HG02938 (cell line): Measurements from ENCODE around the gene AGAP6.
"Not testable (repeated sequence)": the region's sequence is repeated elsewhere in the genome, so short reads cannot be mapped to it uniquely, and the experiment has no call there.

Experiments used
- ATAC-seq: cut with Tn5 transposase; IDR thresholded peaks from one replicate; pipeline ENCODE4 v1.9.1; 2021; ENCODE audit warnings: mild to moderate bottlenecking, moderate library complexity; ENCODE audit not compliant: unreplicated experiment

Gene AGAP6

GRCh38 chr10:49988376-49988775 lies at the start of gene AGAP6:
AGAP6 (plus strand) TSS chr10:49988406; CDS start chr10:49988716, 310 bp downstream.
- not testable (repeated sequence) for ATAC-seq

DNA sequence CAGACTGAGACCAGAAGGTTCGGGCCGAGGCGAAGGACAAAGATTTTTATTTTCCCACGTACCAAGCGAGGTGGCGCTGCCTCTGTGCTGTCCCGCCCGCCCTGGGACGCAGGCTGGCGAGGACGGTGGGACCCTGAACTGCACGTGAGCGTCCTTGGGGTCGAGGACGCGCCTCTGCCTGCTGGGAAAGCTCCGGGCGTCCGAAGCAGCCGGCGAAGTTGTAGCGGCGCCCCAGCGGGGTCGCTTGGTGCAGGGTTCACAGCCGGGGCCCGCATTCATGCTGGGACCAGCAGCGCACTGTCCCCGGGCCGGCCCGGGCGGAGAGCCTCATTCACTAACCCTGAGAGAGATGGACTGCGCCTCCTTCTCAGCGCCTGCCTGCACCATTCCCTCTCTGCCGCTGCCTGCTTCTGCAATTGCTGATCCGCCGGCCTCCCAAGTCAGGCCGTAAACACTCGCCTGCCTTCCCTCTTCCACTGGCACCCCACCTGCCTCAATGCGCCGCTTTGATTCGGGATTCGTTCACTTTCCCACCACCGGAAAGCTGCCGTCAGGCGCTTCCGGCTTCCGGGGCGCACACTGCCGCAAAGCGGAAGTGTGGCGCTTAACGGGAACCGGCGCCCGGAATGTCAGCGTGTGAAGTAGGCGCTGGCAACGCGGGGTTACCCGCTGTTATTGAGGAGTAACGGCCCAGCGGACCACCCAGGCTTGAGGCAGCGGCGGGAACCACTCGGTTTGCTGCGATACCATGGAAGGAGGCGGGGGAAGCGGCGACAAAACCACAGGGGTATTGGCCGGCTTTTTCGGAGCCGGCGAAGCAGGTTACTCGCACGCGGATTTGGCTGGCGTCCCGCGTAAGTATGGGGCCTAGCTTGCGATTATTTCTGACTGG lies 46.5 kb upstream of the AGAP6 start, which contains the start of the genes PARG and TIMM23B:
Gene PARG (minus strand): TSS at position 581 of the 892 bp plus-strand sequence. CDS start 302 bp downstream, at position 279.
Gene TIMM23B (plus strand): TSS at position 607 of the 892 bp plus-strand sequence. CDS start 142 bp downstream, at position 749.
- peak; percentile 59 for ATAC-seq

DNA sequence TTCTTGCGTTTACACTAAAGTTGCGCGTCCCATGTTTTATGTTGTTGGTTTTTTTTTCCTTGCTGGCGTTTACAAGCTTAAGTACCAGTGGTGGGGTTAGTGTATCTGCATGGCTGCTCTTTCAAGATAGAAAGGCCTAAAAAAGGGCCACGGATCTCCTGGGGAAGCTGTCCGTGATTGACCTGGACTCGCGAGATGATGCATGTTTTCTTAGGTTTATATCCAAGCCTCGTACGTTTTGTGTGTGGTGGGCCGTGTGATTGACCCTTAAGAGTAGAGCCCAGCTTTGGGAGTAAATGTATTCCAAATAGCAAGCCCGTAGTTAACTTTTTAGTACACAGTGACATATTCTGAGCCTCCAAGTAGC lies 45.9 kb upstream of the AGAP6 start:
- peak; percentile 27 for ATAC-seq

DNA sequence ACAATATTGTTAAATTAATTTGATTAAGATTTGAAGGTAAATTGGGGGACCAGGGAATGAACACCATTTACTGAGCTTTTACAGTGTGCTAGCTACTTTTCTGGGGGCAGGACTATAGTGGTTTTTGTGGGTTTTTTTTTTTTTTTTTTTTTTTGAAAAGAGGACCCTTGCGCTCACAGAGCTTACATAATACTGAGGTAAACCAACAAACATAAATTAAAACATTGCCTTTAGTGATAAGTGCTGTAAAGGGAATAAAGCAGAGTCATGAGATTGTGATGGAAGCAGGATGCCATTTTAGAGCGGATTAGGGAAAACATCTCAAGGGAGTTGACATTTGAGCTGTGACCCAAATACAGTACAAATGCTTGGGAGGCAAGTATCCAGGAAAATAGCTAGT lies 44.6 kb upstream of the AGAP6 start:
- not testable (repeated sequence) for ATAC-seq

DNA sequence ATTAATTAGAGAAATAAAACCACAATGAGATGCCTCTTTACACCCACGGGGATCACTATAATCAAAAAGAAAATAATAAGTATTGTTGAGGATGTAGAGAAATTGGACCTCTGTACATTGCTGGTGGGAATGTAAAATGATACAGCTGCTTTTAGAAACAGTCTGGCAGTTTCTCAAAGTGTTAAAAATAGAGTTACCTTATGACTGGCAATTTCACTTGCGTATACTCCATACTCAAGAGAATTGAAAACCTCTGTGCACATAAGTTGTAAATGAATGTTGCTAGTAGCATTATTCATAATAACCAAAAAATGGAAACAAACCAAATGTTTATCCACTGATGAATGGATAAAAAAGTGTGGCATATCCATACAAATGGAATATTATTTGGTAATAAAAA lies 40.1 kb upstream of the AGAP6 start:
- ATAC-seq: peak; percentile 75

- not testable (repeated sequence) for ATAC-seq
Measured at GRCh38 chr10:49948737-49949136, 39.5 kb upstream of the AGAP6 start.

DNA sequence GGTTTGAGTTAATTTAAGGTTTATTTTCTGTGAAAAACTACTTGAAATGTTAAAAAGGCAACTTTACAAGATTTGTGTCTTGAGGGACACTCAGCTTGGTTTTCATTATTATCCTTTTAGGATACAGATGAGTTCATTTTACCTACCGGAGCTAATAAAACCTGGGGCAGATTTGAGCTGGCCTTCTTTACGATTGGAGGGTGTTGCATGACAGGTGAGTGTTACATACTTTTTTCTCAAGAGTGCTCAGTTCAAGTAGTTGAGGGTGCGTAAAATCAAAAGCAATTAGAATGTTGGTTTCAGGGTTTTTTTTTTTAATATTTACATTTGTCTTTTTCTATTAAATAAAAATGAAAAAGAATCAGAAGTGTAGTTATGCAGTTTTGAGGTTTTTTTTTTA lies 36.2 kb upstream of the AGAP6 start:
- not testable (repeated sequence) for ATAC-seq

DNA sequence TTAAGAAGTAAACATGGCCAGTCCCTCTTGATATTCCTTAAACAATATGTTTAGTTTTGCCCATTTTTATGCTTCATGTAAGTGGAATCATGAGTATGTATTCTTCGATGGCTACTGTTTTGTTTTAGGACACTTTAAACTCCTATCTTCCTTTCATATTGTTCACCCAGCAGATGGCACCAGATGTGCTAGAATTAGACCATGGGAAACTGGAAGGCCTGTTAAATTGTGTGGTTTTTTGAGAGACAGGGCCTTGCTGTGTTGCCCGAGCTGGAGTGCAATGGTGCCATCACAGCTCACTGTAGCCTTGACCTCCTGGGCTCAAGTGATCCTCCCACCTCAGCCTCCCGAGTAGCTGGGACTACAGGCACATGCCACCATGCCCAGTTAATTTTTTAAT lies 35.1 kb upstream of the AGAP6 start:
- not testable (repeated sequence) for ATAC-seq

- ATAC-seq: not testable (repeated sequence)
Measured at GRCh38 chr10:49970331-49970857, 17.8 kb upstream of the AGAP6 start.

GRCh38 chr10:49971466-49971865 lies 16.7 kb upstream of the AGAP6 start:
- ATAC-seq: not testable (repeated sequence)

GRCh38 chr10:49972094-49972493 lies 16.1 kb upstream of the AGAP6 start:
- ATAC-seq: not testable (repeated sequence)

DNA sequence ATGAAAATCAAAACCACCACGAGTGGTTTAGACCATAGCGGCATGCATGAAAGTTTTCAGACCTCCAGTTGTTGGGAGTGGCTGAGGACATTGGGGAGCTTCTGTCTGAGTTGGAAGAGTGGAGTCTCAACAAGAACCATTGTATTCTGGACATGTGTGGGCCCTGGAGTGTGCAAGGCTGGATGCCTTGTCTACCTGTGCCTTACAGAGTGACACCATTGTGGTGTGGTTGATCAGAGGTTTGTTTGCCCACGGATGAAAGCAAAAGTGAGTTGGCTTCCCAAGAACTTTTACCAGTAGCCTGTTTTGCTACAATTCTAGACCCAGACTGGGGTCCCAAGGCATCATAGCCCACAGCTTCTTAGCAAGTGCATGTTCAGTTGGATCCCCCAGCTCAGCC lies 10.4 kb upstream of the AGAP6 start:
- not testable (repeated sequence) for ATAC-seq

- not testable (repeated sequence) for ATAC-seq
Measured at GRCh38 chr10:49987207-49987606, 999 bp upstream of the AGAP6 start.

GRCh38 chr10:49995321-49995720 lies 7.1 kb downstream of the AGAP6 start:
- ATAC-seq: not testable (repeated sequence)

DNA sequence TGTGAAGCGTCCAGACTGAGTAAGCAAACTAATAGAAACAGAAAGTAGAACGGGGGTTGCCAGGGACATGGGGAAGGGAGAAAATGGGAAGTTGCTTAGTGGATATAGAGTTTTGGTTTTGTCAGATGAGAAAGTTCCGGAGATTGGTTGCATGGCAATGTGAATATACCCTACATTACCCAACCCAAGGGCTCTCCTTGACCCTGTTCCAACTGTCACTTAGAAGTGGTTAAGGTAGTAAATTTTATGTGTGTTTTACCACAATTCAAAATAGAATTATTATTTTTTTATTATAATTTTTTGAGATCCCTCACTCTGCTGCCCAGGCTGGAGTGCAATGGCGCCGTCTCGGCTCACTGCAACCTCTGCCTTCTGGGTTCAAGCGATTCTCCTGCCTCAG lies 25.8 kb downstream of the AGAP6 start:
- not testable (repeated sequence) for ATAC-seq

GRCh38 chr10:50015596-50016220 lies 27.5 kb downstream of the AGAP6 start:
- ATAC-seq: not testable (repeated sequence)

DNA sequence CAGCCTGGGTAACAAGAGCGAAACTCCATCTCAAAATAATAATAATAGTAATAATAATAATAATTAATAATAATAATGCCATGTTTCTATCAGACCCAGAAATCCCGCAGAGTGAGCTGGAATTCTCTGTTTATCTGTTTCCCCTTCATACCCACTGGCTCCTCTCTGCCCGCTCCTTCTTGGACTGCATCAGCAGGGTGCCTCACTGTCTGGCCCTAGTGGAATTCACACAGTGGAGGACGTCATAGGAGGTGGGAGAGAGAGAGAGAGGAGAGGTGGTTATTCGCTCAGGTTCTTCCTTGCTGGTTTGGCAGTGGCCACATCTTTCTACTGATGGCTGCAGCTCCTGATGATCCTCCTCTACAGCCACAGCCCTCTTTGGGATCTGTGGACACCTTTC lies 28.7 kb downstream of the AGAP6 start:
- not testable (repeated sequence) for ATAC-seq

GRCh38 chr10:50017646-50018045 lies 29.4 kb downstream of the AGAP6 start:
- not testable (repeated sequence) for ATAC-seq

DNA sequence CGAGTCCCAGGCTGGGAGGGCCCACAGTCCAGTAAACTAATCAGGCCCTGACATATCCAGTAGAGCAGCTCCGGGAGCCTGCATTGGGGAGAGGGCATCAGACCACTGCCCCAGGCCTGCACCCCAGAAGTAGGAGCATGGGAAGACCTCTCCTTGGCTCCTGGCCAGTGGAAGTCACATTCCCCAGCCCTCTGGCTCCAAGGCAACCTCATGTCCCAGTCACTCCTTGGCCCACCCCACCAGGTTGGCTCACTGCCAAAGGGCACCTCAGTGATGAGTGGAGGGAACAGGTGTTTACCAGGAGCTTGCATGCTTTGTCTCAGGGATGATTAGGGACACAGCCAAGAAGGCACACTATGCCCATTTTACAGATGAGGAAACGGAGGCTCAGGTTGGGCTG lies 31.1 kb downstream of the AGAP6 start:
- ATAC-seq: not testable (repeated sequence)

DNA sequence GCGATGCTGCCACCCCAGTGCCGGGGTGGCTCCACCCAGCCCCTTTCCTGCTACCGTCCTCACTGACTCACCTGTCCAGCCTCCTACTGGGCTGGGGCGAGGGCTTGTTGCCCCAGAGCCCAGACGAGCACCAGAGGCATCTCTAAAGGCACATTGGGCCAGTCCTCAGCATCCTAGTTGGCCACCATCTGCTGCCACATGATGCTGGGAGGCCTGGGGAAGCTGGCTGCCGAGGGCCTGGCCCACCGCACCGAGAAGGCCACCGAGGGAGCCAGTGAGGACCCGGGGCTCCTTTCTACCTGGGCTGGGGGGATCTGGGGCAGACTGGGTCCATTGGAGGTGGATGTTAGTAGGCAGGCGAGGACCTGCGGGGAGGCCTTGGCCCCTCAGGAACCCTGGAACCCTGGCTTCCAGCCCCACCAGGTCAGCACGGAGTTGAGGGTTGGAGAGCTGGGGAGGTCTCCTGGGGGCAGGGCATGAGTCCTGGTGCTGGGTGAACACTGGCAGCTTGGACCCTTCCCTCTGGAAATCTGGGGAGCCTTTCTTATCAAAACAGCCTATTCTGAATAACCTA lies 32.3 kb downstream of the AGAP6 start:
- ATAC-seq: not testable (repeated sequence)

DNA sequence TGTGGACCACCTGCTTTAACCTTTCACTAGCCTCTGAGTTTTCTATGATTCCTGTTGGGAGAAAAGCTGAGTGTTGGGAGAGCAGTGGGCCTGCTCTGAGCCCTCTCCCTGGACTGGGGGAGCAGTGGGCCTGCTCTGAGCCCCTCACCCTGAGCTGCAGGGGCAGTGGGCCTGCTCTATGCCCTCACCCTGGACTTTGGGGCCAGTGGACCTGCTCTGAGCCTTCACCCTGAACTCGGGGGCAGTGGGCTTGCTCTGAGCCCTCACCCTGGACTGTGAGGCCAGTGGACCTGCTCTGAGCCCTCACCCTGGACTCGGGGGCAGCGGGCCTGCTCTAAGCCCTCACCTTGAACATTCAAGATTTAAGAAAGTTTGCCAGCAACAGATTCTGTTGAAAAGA lies 33.4 kb downstream of the AGAP6 start:
- ATAC-seq: no peak
